Spleen (tissue), 11 donors: ENCODE data around the gene STXBP6. TPM values are rescaled to one million over a fixed set of nuclear protein-coding genes. Genes with fewer than 3 reads are reported as not detected.

Source experiments
- DNase-seq: peaks from one replicate; pipeline ENCODE4 v3.0.0-alpha.2; 2020
- H3K27ac ChIP-seq, 8 donors: fragments of 200-600 bp; sonication (generic) in 7 of 8; 1 replicate in 4 of 8; 2 replicates in 4 of 8; pipeline versions ENCODE4 v1.5.0 to v1.8.0; 2016 to 2021; ENCODE audit warnings: inconsistent platforms in 4 of 8, mild to moderate bottlenecking in 4 of 8, moderate library complexity in 1 of 8
- H3K27me3 ChIP-seq, 7 donors: fragments of 200-600 bp; sonication (generic) in 6 of 7; replicated peaks in 1 of 7; 1 replicate in 4 of 7; 2 replicates in 3 of 7; pipeline versions ENCODE4 v1.5.0 to v1.8.0; 2016 to 2021; ENCODE audit warnings: inconsistent platforms in 3 of 7, mild to moderate bottlenecking in 1 of 7
- H3K36me3 ChIP-seq, 6 donors: fragments of 200-600 bp; sonication (generic) in 5 of 6; 1 replicate in 4 of 6; 2 replicates in 2 of 6; pipeline versions ENCODE4 v1.5.0 to v1.8.0; 2016 to 2021; ENCODE audit warnings: inconsistent platforms in 2 of 6
- H3K4me1 ChIP-seq, 6 donors: fragments of 200-600 bp; sonication (generic) in 5 of 6; 1 replicate in 3 of 6; 2 replicates in 3 of 6; pipeline versions ENCODE4 v1.5.0 to v1.8.0; 2016 to 2021; ENCODE audit warnings: inconsistent platforms in 3 of 6
- H3K4me3 ChIP-seq, 8 donors: fragments of 200-600 bp; sonication (generic) in 7 of 8; 1 replicate in 4 of 8; 2 replicates in 4 of 8; pipeline versions ENCODE4 v1.5.0 to v1.8.0; 2016 to 2021; ENCODE audit warnings: inconsistent platforms in 4 of 8, mild to moderate bottlenecking in 4 of 8, moderate library complexity in 2 of 8
- H3K9me3 ChIP-seq, 8 donors: fragments of 200-600 bp; sonication (generic) in 7 of 8; 1 replicate in 4 of 8; 2 replicates in 4 of 8; pipeline versions ENCODE4 v1.5.0 to v1.8.0; 2016 to 2021; ENCODE audit warnings: inconsistent platforms in 4 of 8
- CTCF ChIP-seq, 11 experiments: fragments of 200-600 bp in 7 of 11; fragments of 450-650 bp in 4 of 11; sonication (generic) in 4 of 11; IDR thresholded peaks in 8 of 11; conservative IDR thresholded peaks in 3 of 11; 1 replicate in 7 of 11; 2 replicates in 4 of 11; pipeline versions ENCODE4 v1.4.0 to v1.8.0; 2016 to 2021; ENCODE audit warnings: antibody characterized with exemption in 11 of 11, inconsistent platforms in 4 of 11, mild to moderate bottlenecking in 1 of 11
- POLR2A ChIP-seq, 3 donors: fragments of 450-650 bp; IDR thresholded peaks; one replicate each; pipeline ENCODE4 v1.5.1; 2017; ENCODE audit warnings: antibody characterized with exemption in 3 of 3, mild to moderate bottlenecking in 1 of 3
- POLR2AphosphoS5 ChIP-seq, 3 donors: sonication (generic); formaldehyde crosslinking; IDR thresholded peaks; one replicate each; pipeline ENCODE4 v1.5.1; 2017; ENCODE audit warnings: antibody characterized with exemption in 3 of 3
- WGBS, 5 donors: extraction: QIAGEN DNeasy Blood & Tissue Kit in 3 of 5; methylation state at CpG; one replicate each; pipeline versions ENCODE4 v1.1.5 to v1.1.7; 2013 to 2018; 5-methylcytosine and 5-hydroxymethylcytosine counted together
- intact Hi-C: fragments of 100-400 bp; cut with DNase I; formaldehyde crosslinking; loops from one replicate; pipeline ENCODE4 v1.15.0; 2023; ENCODE audit warnings: low total_unique reads
- polyA plus RNA-seq, 3 donors: library from polyadenylated mRNA; stranded (reverse); fragments of 200-250 nt; gene quantifications; one replicate each; pipeline ENCODE4 v1.2.1, GENCODE V29; 2013
- total RNA-seq, 7 donors: library from RNA; depleted of rRNA in 3 of 7; stranded (reverse); fragments of >200 nt in 3 of 7; fragmentation: NEBNext Ultra II Directional in 4 of 7; extraction: Animal tissue kit (Norgen Biotek cat#: 25700) in 4 of 7; gene quantifications; one replicate each; pipeline versions ENCODE4 v1.1.0 to v1.2.1, GENCODE V29; 2016 to 2021
- donor health status: healthy with polysubstance abuse.
- donor health status: DM: no; HTN: no; CAD: no; lungs with moderate emphysema.
- donor health status: DM: no; HTN: no; CAD: no.
- donor health status: Bipolar disorder and iron deficiency.
- donor health status: healthy.
- donor health status: DM: no; HTN: no; CAD: no.
- donor health status: DM: yes; HTN: yes; CAD: no.

The STXBP6 gene
- total and polyA plus RNA-seq, 10 donors = 0.76 to 1.4 (median 0.87) TPM

DNA sequence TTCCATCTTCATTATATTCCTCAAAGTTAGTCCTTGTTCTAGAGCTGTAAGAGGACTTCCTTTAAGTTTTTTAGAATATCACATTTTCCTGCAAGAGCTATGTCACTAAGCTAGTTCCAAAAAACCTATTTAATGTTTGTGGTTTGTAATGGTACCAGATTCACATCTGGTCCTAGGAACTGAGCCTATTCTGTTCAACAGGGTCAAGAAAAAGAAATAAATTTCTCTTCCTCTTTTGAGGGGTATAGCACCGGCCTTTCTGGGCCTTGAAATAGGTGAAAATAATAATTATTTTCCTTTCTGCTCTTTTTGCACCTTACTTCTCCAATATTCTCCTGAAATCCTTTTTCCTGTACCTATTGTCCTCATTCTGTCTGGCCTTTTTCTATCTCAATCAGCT lies 3.6 kb upstream of the STXBP6 start:
- no peak for TF ChIP-seq POLR2AphosphoS5 (IDR thresholded peaks at IDR 0.05)
- TF ChIP-seq CTCF (IDR thresholded peaks at IDR 0.05 in 8 of 11, conservative IDR thresholded peaks at IDR 0.05 in 3 of 11) = no peak
- TF ChIP-seq POLR2A (IDR thresholded peaks at IDR 0.05) = no peak
- H3K4me3 ChIP-seq = no peak overlapping the region
- intact Hi-C loops = no loop called here
- H3K27ac ChIP-seq = no peak overlapping the region
- no peak for DNase-seq
- H3K27me3 ChIP-seq = peaks cover 4 to 59% (median 40%) of the 10 kb centered on the region in 7 donors
- peaks cover 7 to 25% (median 18%) of the 10 kb centered on the region in 6 donors for H3K4me1 ChIP-seq
- 67 to 79% (median 70%) methylated on average over 1 of the region's 1 CpG for WGBS, 5 donors
- H3K9me3 ChIP-seq = no peaks in the 10 kb centered on the region
- no peaks in the 10 kb centered on the region for H3K36me3 ChIP-seq

GRCh38 chr14:25052921-25053320 lies 3.0 kb upstream of the STXBP6 start:
- no peaks in the 10 kb centered on the region for H3K9me3 ChIP-seq
- no peak overlapping the region for H3K27ac ChIP-seq
- no peak for TF ChIP-seq POLR2AphosphoS5 (IDR thresholded peaks at IDR 0.05)
- no peak for TF ChIP-seq POLR2A (IDR thresholded peaks at IDR 0.05)
- TF ChIP-seq CTCF (IDR thresholded peaks at IDR 0.05 in 8 of 11, conservative IDR thresholded peaks at IDR 0.05 in 3 of 11) = no peak
- H3K27me3 ChIP-seq = peaks cover 4 to 66% (median 46%) of the 10 kb centered on the region in 7 donors
- H3K36me3 ChIP-seq = no peaks in the 10 kb centered on the region
- 71 to 85% (median 80%) methylated on average over 4 of the region's 4 CpGs for WGBS, 5 donors
- DNase-seq = no peak
- no peak overlapping the region for H3K4me3 ChIP-seq
- intact Hi-C loops = no loop called here
- peaks cover 7 to 25% (median 18%) of the 10 kb centered on the region in 6 donors for H3K4me1 ChIP-seq

DNA sequence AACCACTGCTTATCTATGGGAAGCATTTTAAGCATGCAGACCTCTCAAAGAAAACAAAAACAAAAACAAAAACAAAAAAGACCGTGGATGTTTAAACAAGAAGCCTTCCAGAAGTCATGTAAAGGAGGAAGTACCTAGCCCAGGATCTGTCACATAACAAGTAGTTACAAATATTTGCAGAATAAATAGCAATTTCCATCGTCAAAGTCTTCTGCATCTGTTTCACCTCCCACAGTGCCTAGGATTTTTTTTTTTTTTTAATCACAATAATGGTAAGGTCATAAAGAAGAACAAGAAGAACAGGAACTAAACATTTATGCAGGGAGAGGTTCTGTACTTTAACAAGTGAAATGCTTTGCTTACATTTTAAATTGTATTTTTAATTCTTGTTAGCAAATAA lies 2.4 kb upstream of the STXBP6 start:
- H3K36me3 ChIP-seq = no peaks in the 10 kb centered on the region
- peaks cover 4 to 71% (median 47%) of the 10 kb centered on the region in 7 donors for H3K27me3 ChIP-seq
- 20 to 46% (median 34%) methylated on average over 2 of the region's 2 CpGs for WGBS, 5 donors
- H3K9me3 ChIP-seq = no peaks in the 10 kb centered on the region
- intact Hi-C loops = no loop called here
- no peak overlapping the region for H3K27ac ChIP-seq
- no peak for DNase-seq
- TF ChIP-seq POLR2A (IDR thresholded peaks at IDR 0.05) (no peak), CTCF (IDR thresholded peaks at IDR 0.05 in 8 of 11, conservative IDR thresholded peaks at IDR 0.05 in 3 of 11) (no peak)
- no peak overlapping the region for H3K4me3 ChIP-seq
- peaks cover 7 to 25% (median 18%) of the 10 kb centered on the region in 6 donors for H3K4me1 ChIP-seq

DNA sequence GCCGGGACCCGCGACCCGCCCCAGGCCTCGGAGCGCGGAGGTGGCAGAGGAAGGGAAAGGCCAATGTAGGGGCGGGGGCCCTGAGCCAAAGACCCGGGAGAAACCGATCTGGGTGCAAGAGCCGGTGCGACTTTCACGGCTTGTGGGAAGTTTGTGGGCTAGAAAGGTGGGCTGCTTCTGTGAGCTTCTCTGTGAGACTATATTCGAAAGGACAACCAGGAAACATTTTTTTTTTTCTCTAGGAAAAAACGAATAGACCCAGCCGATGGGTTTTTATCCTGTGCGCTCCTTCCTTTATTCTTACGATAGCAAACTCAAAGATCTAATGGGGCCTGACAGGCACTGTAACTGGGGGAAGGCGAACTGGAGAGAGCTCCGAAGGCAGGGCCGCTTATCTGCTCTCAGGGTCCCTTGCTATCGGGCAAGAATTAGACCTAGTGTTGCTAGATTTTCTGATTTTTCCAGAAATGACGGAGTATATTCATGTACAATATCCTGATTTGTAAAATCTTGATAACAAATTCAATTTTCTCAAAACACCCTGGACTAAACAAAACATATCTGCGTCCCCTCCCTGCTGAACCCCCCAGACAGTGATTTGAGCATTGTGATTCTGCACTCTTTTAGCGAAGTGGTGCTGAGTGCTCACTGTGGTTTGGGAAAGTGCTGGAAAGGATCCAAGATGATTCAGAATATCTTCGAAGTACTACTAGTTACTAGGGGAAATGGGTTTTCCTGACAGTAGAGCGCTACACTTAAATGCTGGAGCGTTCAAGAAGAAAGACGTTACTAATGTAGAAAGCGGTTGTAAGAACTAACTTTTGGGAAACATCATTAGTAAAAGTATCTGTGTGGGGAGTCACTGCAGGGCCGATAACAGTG lies 563 bp upstream of the STXBP6 start:
- H3K9me3 ChIP-seq = no peaks in the 10 kb centered on the region
- peaks cover 7 to 25% (median 18%) of the 10 kb centered on the region in 6 donors for H3K4me1 ChIP-seq
- H3K27ac ChIP-seq = no peak overlapping the region
- H3K27me3 ChIP-seq = peaks cover 4 to 80% (median 47%) of the 10 kb centered on the region in 7 donors
- TF ChIP-seq POLR2A (IDR thresholded peaks at IDR 0.05) = no peak
- no peak for TF ChIP-seq CTCF (IDR thresholded peaks at IDR 0.05 in 8 of 11, conservative IDR thresholded peaks at IDR 0.05 in 3 of 11)
- TF ChIP-seq POLR2AphosphoS5 (IDR thresholded peaks at IDR 0.05) = no peak
- intact Hi-C loops = no loop called here
- no peak for DNase-seq
- H3K4me3 ChIP-seq = peak overlapping the region; percentile 37 to 69 (median 47)
- WGBS, 5 donors = 7 to 11% (median 8%) methylated on average over 25 to 31 of the region's 31 CpGs
- H3K36me3 ChIP-seq = no peaks in the 10 kb centered on the region
